Activated naive CD4-positive, alpha-beta T cell treated with anti-CD3 and anti-CD28 coated beads, Interleukin-2, amount 50 U/mL, for 24 hours (primary cell): ENCODE data around the gene SYCP2L.
"Not testable (repeated sequence)": the region's sequence is repeated elsewhere in the genome, so short reads cannot be mapped to it uniquely, and the experiment has no call there.

Experiments
- H3K27ac Mint-ChIP-seq: one replicate; pipeline ENCODE4 v1.8.0; 2021; ENCODE audit warnings: mild to moderate bottlenecking, mixed read lengths
- H3K27me3 Mint-ChIP-seq: one replicate; pipeline ENCODE4 v1.8.0; 2021; ENCODE audit warnings: mixed read lengths
- H3K36me3 Mint-ChIP-seq: one replicate; pipeline ENCODE4 v1.8.0; 2021; ENCODE audit warnings: mixed read lengths
- H3K4me1 Mint-ChIP-seq: one replicate; pipeline ENCODE4 v1.8.0; 2021; ENCODE audit warnings: mixed read lengths
- H3K4me3 Mint-ChIP-seq: one replicate; pipeline ENCODE4 v1.8.0; 2021; ENCODE audit warnings: mild to moderate bottlenecking, mixed read lengths
- H3K9me3 Mint-ChIP-seq: one replicate; pipeline ENCODE4 v1.8.0; 2021; ENCODE audit warnings: mixed read lengths

SYCP2L gene

GRCh38 chr6:10896691-10897090 lies 9.8 kb downstream of the SYCP2L start:
- Mint-ChIP-seq H3K36me3 (no peaks in the 10 kb centered on the region), H3K27ac (no peak overlapping the region), H3K4me3 (no peak overlapping the region), H3K9me3 (peaks cover 5% of the 10 kb centered on the region), H3K4me1 (no peaks in the 10 kb centered on the region), H3K27me3 (peaks cover 13% of the 10 kb centered on the region)

GRCh38 chr6:10901770-10902169 lies 14.9 kb downstream of the SYCP2L start:
- Mint-ChIP-seq H3K36me3 (no peaks in the 10 kb centered on the region), H3K4me1 (peaks cover 9% of the 10 kb centered on the region), H3K9me3 (peaks cover 5% of the 10 kb centered on the region), H3K4me3 (no peak overlapping the region), H3K27ac (no peak overlapping the region), H3K27me3 (peaks cover 4% of the 10 kb centered on the region)

GRCh38 chr6:10904015-10904414 lies 17.2 kb downstream of the SYCP2L start:
- H3K4me1 Mint-ChIP-seq = peaks cover 9% of the 10 kb centered on the region
- H3K27ac Mint-ChIP-seq = no peak overlapping the region
- peaks cover 5% of the 10 kb centered on the region for H3K9me3 Mint-ChIP-seq
- peaks cover 2% of the 10 kb centered on the region for H3K27me3 Mint-ChIP-seq
- H3K4me3 Mint-ChIP-seq = no peak overlapping the region
- H3K36me3 Mint-ChIP-seq = no peaks in the 10 kb centered on the region

GRCh38 chr6:10908228-10908627 lies 21.4 kb downstream of the SYCP2L start:
- no peak overlapping the region for H3K4me3 Mint-ChIP-seq
- no peak overlapping the region for H3K27ac Mint-ChIP-seq
- peaks cover 2% of the 10 kb centered on the region for H3K27me3 Mint-ChIP-seq
- H3K9me3 Mint-ChIP-seq = no peaks in the 10 kb centered on the region
- no peaks in the 10 kb centered on the region for H3K4me1 Mint-ChIP-seq
- no peaks in the 10 kb centered on the region for H3K36me3 Mint-ChIP-seq

GRCh38 chr6:10919520-10919919 lies 32.7 kb downstream of the SYCP2L start:
- not testable (repeated sequence) for H3K36me3 Mint-ChIP-seq

GRCh38 chr6:10933126-10933525 lies 46.3 kb downstream of the SYCP2L start:
- Mint-ChIP-seq H3K4me3 (no peak overlapping the region), H3K36me3 (no peaks in the 10 kb centered on the region), H3K9me3 (no peaks in the 10 kb centered on the region), H3K27me3 (peaks cover 14% of the 10 kb centered on the region), H3K27ac (no peak overlapping the region), H3K4me1 (no peaks in the 10 kb centered on the region)

More at GRCh38 chr6:10919520-10919919, 32.7 kb downstream of the SYCP2L start:
- H3K27me3 Mint-ChIP-seq, H3K9me3 Mint-ChIP-seq, H3K4me1 Mint-ChIP-seq, H3K4me3 Mint-ChIP-seq, H3K27ac Mint-ChIP-seq: not testable (repeated sequence)

- peaks cover 4% of the 10 kb centered on the region for H3K27me3 Mint-ChIP-seq
- no peak overlapping the region for H3K4me3 Mint-ChIP-seq
- H3K9me3 Mint-ChIP-seq = no peaks in the 10 kb centered on the region
- H3K36me3 Mint-ChIP-seq = no peaks in the 10 kb centered on the region
- H3K27ac Mint-ChIP-seq = no peak overlapping the region
- H3K4me1 Mint-ChIP-seq = no peaks in the 10 kb centered on the region
Measured at GRCh38 chr6:10939840-10940239, 53.0 kb downstream of the SYCP2L start.

- no peaks in the 10 kb centered on the region for H3K4me1 Mint-ChIP-seq
- no peak overlapping the region for H3K27ac Mint-ChIP-seq
- H3K27me3 Mint-ChIP-seq = peaks cover 17% of the 10 kb centered on the region
- H3K4me3 Mint-ChIP-seq = no peak overlapping the region
- H3K36me3 Mint-ChIP-seq = no peaks in the 10 kb centered on the region
- H3K9me3 Mint-ChIP-seq = no peaks in the 10 kb centered on the region
Measured at GRCh38 chr6:10945845-10946244, 59.0 kb downstream of the SYCP2L start.

GRCh38 chr6:10947966-10948365 lies 61.1 kb downstream of the SYCP2L start:
- Mint-ChIP-seq H3K27ac (no peak overlapping the region), H3K4me3 (no peak overlapping the region), H3K4me1 (no peaks in the 10 kb centered on the region), H3K27me3 (peaks cover 22% of the 10 kb centered on the region), H3K36me3 (no peaks in the 10 kb centered on the region), H3K9me3 (no peaks in the 10 kb centered on the region)

GRCh38 chr6:10949579-10950490 lies 63.0 kb downstream of the SYCP2L start:
- peaks cover 5% of the 10 kb centered on the region for H3K4me1 Mint-ChIP-seq
- H3K4me3 Mint-ChIP-seq = no peak overlapping the region
- no peak overlapping the region for H3K27ac Mint-ChIP-seq
- peaks cover 6% of the 10 kb centered on the region for H3K9me3 Mint-ChIP-seq
- H3K27me3 Mint-ChIP-seq = peaks cover 28% of the 10 kb centered on the region
- peaks cover 2% of the 10 kb centered on the region for H3K36me3 Mint-ChIP-seq

GRCh38 chr6:10951675-10952282 lies 64.9 kb downstream of the SYCP2L start:
- Mint-ChIP-seq H3K4me1 (peaks cover 5% of the 10 kb centered on the region), H3K27me3 (peaks cover 28% of the 10 kb centered on the region), H3K27ac (no peak overlapping the region), H3K9me3 (peaks cover 6% of the 10 kb centered on the region), H3K4me3 (no peak overlapping the region), H3K36me3 (peaks cover 2% of the 10 kb centered on the region)

GRCh38 chr6:10954590-10955010 lies 67.7 kb downstream of the SYCP2L start:
- Mint-ChIP-seq H3K36me3 (peaks cover 2% of the 10 kb centered on the region), H3K27me3 (peaks cover 22% of the 10 kb centered on the region), H3K9me3 (peaks cover 6% of the 10 kb centered on the region), H3K27ac (no peak overlapping the region), H3K4me3 (no peak overlapping the region), H3K4me1 (peaks cover 5% of the 10 kb centered on the region)

- Mint-ChIP-seq H3K36me3 (peaks cover 2% of the 10 kb centered on the region), H3K27me3 (peaks cover 16% of the 10 kb centered on the region)
Measured at GRCh38 chr6:10956776-10957175, 69.9 kb downstream of the SYCP2L start.

GRCh38 chr6:10957414-10957886 lies 70.6 kb downstream of the SYCP2L start:
- peaks cover 6% of the 10 kb centered on the region for H3K9me3 Mint-ChIP-seq
- peaks cover 5% of the 10 kb centered on the region for H3K4me1 Mint-ChIP-seq
- H3K36me3 Mint-ChIP-seq = peaks cover 2% of the 10 kb centered on the region
- H3K4me3 Mint-ChIP-seq = no peak overlapping the region
- H3K27ac Mint-ChIP-seq = no peak overlapping the region
- peaks cover 11% of the 10 kb centered on the region for H3K27me3 Mint-ChIP-seq

More at GRCh38 chr6:10956776-10957175, 69.9 kb downstream of the SYCP2L start:
- no peak overlapping the region for H3K4me3 Mint-ChIP-seq
- peaks cover 6% of the 10 kb centered on the region for H3K9me3 Mint-ChIP-seq
- peaks cover 5% of the 10 kb centered on the region for H3K4me1 Mint-ChIP-seq
- H3K27ac Mint-ChIP-seq = no peak overlapping the region

- H3K9me3 Mint-ChIP-seq = peaks cover 2% of the 10 kb centered on the region
Measured at GRCh38 chr6:10960171-10960570, 73.3 kb downstream of the SYCP2L start.

GRCh38 chr6:10961837-10962236 lies 75.0 kb downstream of the SYCP2L start:
- Mint-ChIP-seq H3K4me3 (no peak overlapping the region), H3K36me3 (peaks cover 3% of the 10 kb centered on the region), H3K4me1 (no peaks in the 10 kb centered on the region), H3K27ac (no peak overlapping the region), H3K27me3 (peaks cover 11% of the 10 kb centered on the region), H3K9me3 (peaks cover 6% of the 10 kb centered on the region)

More at GRCh38 chr6:10960171-10960570, 73.3 kb downstream of the SYCP2L start:
- H3K4me1 Mint-ChIP-seq = no peaks in the 10 kb centered on the region
- no peak overlapping the region for H3K4me3 Mint-ChIP-seq
- peaks cover 8% of the 10 kb centered on the region for H3K27me3 Mint-ChIP-seq
- peaks cover 2% of the 10 kb centered on the region for H3K36me3 Mint-ChIP-seq
- no peak overlapping the region for H3K27ac Mint-ChIP-seq
